ENCODE results near the gene TCF15.

DNA sequence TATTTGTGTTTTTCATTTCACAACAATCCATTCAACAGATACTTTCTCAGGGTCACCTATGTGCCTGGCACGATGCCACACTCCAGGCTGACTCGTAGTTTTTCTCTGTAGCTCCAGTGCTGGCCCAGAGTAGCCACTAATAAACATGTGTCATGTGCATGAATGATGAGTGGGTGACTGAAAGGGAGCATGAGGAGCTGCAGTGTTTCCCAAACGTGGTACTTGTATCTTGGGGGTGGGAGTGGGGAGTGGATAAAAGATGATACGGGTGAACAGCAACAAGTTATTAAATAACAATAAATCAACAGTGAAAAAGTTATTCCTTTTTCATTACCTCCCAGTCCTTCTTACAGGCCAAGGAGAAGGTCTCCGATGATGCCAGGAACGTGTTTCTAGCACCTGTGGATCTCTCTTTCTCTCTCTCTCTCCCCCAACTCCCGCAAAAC, 25.8 kb upstream of the TCF15 start:
- TF ChIP-seq POLR2A (IDR thresholded peaks at IDR 0.05) (no peak), EP300 (IDR thresholded peaks at IDR 0.05) (no peak)
- TF ChIP-seq, protein P1, sequence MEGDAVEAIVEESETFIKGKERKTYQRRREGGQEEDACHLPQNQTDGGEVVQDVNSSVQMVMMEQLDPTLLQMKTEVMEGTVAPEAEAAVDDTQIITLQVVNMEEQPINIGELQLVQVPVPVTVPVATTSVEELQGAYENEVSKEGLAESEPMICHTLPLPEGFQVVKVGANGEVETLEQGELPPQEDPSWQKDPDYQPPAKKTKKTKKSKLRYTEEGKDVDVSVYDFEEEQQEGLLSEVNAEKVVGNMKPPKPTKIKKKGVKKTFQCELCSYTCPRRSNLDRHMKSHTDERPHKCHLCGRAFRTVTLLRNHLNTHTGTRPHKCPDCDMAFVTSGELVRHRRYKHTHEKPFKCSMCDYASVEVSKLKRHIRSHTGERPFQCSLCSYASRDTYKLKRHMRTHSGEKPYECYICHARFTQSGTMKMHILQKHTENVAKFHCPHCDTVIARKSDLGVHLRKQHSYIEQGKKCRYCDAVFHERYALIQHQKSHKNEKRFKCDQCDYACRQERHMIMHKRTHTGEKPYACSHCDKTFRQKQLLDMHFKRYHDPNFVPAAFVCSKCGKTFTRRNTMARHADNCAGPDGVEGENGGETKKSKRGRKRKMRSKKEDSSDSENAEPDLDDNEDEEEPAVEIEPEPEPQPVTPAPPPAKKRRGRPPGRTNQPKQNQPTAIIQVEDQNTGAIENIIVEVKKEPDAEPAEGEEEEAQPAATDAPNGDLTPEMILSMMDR (IDR thresholded peaks at IDR 0.05), result no peak
